ENCODE measurements around the gene MAP2K7. TPM values are rescaled to one million over a fixed set of nuclear protein-coding genes. Genes with fewer than 3 reads are reported as not detected.

The MAP2K7 gene
- polyA plus RNA-seq, 1 donor (not counting 4 experiments of a cell fraction or from before 2014, with no cell fraction given), result 8.4 TPM

GRCh38 chr19:7885818-7886217 is 17.9 kb upstream of the MAP2K7 start:
- TF ChIP-seq EZH2 (IDR thresholded peaks at IDR 0.05; ENCODE audit: low read length), result no peak
- no peak for TF ChIP-seq CTCF (optimal IDR thresholded peaks at IDR 0.05 in 1 of 3, IDR thresholded peaks at IDR 0.05 in 1 of 3, conservative IDR thresholded peaks at IDR 0.05 in 1 of 3; ENCODE audit: extremely low read depth in 1 of 3, insufficient read depth in 2 of 3, low read length in 3 of 3)
- Histone ChIP-seq H3K36me3 (ENCODE audit: control insufficient read depth in 2 of 2, extremely low read depth in 1 of 2, insufficient read depth in 2 of 2, low read length in 2 of 2) (peaks cover 0 to 2% of the 10 kb centered on the region in 2 experiments), H3K4me2 (ENCODE audit: control insufficient read depth, extremely low read depth, insufficient read depth, low read depth, low read length) (no peak overlapping the region), H3K9me3 (ENCODE audit: control insufficient read depth, low read depth, low read length) (no peaks in the 10 kb centered on the region), H3K27me3 (ENCODE audit: control insufficient read depth, extremely low read depth, insufficient read depth, low read length) (no peaks in the 10 kb centered on the region), H3K4me1 (ENCODE audit: control insufficient read depth, extremely low read depth, insufficient read depth, low read length) (peaks cover 10% of the 10 kb centered on the region), H3K4me3 (ENCODE audit: control insufficient read depth in 2 of 3, extremely low read depth in 1 of 3, insufficient read depth in 2 of 3, low read depth in 1 of 3, low read length in 3 of 3) (no peak overlapping the region), H3K9ac (ENCODE audit: control insufficient read depth, extremely low read depth, insufficient read depth, low read length) (no peak overlapping the region), H3K9me1 (ENCODE audit: control insufficient read depth, extremely low read depth, insufficient read depth, low read length) (no peaks in the 10 kb centered on the region), H4K20me1 (ENCODE audit: control insufficient read depth, extremely low read depth, insufficient read depth, low read length) (no peaks in the 10 kb centered on the region), H3K79me2 (ENCODE audit: control insufficient read depth, insufficient read depth, low read length) (peaks cover 9% of the 10 kb centered on the region), H3K27ac (ENCODE audit: control insufficient read depth, insufficient read depth, low read length) (no peak overlapping the region), H2AFZ (ENCODE audit: control insufficient read depth, low read length) (no peak overlapping the region)
- DNase-seq (ENCODE audit: low read depth, low spot score) (no peak), FAIRE-seq (no peak)
- dilution Hi-C loops (cut with MboI; ENCODE audit: extremely low pct_ligation_motif_present, low sequenced_read_pairs), result no loop called here

GRCh38 chr19:7887408-7888144 is 16.1 kb upstream of the MAP2K7 start:
- H3K9ac ChIP-seq (ENCODE audit: control insufficient read depth, extremely low read depth, insufficient read depth, low read length), result peak overlapping the region; percentile 88
- FAIRE-seq, result no peak
- H3K79me2 ChIP-seq (ENCODE audit: control insufficient read depth, insufficient read depth, low read length), result peaks cover 14% of the 10 kb centered on the region
- DNase-seq (ENCODE audit: low read depth, low spot score), result no peak
- H3K27ac ChIP-seq (ENCODE audit: control insufficient read depth, insufficient read depth, low read length), result no peak overlapping the region
- H4K20me1 ChIP-seq (ENCODE audit: control insufficient read depth, extremely low read depth, insufficient read depth, low read length), result no peaks in the 10 kb centered on the region
- H3K9me1 ChIP-seq (ENCODE audit: control insufficient read depth, extremely low read depth, insufficient read depth, low read length), result no peaks in the 10 kb centered on the region
- no peak overlapping the region for H3K4me3 ChIP-seq (ENCODE audit: control insufficient read depth in 2 of 3, extremely low read depth in 1 of 3, insufficient read depth in 2 of 3, low read depth in 1 of 3, low read length in 3 of 3)
- no peak overlapping the region for H2AFZ ChIP-seq (ENCODE audit: control insufficient read depth, low read length)
- dilution Hi-C loops (cut with MboI; ENCODE audit: extremely low pct_ligation_motif_present, low sequenced_read_pairs), result no loop called here
- peak overlapping the region; percentile 98 for H3K4me2 ChIP-seq (ENCODE audit: control insufficient read depth, extremely low read depth, insufficient read depth, low read depth, low read length)
- H3K36me3 ChIP-seq (ENCODE audit: control insufficient read depth in 2 of 2, extremely low read depth in 1 of 2, insufficient read depth in 2 of 2, low read length in 2 of 2), result peaks cover 0 to 2% of the 10 kb centered on the region in 2 experiments
- H3K4me1 ChIP-seq (ENCODE audit: control insufficient read depth, extremely low read depth, insufficient read depth, low read length), result peaks cover 10% of the 10 kb centered on the region
- no peaks in the 10 kb centered on the region for H3K9me3 ChIP-seq (ENCODE audit: control insufficient read depth, low read depth, low read length)
- H3K27me3 ChIP-seq (ENCODE audit: control insufficient read depth, extremely low read depth, insufficient read depth, low read length), result no peaks in the 10 kb centered on the region
- TF ChIP-seq EZH2 (IDR thresholded peaks at IDR 0.05; ENCODE audit: low read length), result no peak
- TF ChIP-seq CTCF (optimal IDR thresholded peaks at IDR 0.05 in 1 of 3, IDR thresholded peaks at IDR 0.05 in 1 of 3, conservative IDR thresholded peaks at IDR 0.05 in 1 of 3; ENCODE audit: extremely low read depth in 1 of 3, insufficient read depth in 2 of 3, low read length in 3 of 3), result no peak
